ENCODE data around the gene CLSTN3.

DNA sequence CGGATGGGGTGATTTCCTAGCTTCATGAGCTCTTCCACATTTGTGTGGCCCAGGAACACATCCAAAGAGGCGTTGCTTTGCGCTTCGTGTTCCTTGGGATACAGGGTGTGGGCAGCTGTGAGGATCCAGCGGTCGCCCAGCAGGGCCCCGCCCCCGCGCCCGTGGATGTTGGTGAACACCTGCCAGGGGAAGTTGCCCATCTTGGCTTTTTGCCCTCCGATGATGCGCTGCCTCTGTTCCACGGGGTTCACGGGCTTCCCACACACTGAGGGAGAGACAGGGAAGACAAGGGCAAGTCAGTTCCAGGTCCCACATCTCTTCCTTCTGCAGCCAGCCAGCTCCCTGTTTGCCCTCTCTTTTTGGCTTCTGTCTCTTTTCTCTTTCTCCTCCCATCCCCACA is 49.1 kb upstream of the CLSTN3 start:
- TF ChIP-seq, protein P1, sequence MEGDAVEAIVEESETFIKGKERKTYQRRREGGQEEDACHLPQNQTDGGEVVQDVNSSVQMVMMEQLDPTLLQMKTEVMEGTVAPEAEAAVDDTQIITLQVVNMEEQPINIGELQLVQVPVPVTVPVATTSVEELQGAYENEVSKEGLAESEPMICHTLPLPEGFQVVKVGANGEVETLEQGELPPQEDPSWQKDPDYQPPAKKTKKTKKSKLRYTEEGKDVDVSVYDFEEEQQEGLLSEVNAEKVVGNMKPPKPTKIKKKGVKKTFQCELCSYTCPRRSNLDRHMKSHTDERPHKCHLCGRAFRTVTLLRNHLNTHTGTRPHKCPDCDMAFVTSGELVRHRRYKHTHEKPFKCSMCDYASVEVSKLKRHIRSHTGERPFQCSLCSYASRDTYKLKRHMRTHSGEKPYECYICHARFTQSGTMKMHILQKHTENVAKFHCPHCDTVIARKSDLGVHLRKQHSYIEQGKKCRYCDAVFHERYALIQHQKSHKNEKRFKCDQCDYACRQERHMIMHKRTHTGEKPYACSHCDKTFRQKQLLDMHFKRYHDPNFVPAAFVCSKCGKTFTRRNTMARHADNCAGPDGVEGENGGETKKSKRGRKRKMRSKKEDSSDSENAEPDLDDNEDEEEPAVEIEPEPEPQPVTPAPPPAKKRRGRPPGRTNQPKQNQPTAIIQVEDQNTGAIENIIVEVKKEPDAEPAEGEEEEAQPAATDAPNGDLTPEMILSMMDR (conservative IDR thresholded peaks at IDR 0.05): no peak
- TF ChIP-seq EZH2 (IDR thresholded peaks at IDR 0.05; ENCODE audit: low read depth): no peak
